ENCODE data around the gene ZBTB40.

ZBTB40 gene

GRCh38 chr1:22526098-22526497, 74.4 kb downstream of the ZBTB40 start:
- peaks cover 16% of the 10 kb centered on the region for H3K36me3 Mint-ChIP-seq

GRCh38 chr1:22526677-22527076, 75.0 kb downstream of the ZBTB40 start:
- H3K4me3 Mint-ChIP-seq = no peak overlapping the region
- peaks cover 14% of the 10 kb centered on the region for H3K36me3 Mint-ChIP-seq
- no peak overlapping the region for H3K27ac Mint-ChIP-seq
- no peaks in the 10 kb centered on the region for H3K4me1 Mint-ChIP-seq
- H3K9me3 Mint-ChIP-seq = no peaks in the 10 kb centered on the region
- H3K27me3 Mint-ChIP-seq = no peaks in the 10 kb centered on the region

More at GRCh38 chr1:22526098-22526497, 74.4 kb downstream of the ZBTB40 start:
- H3K4me3 Mint-ChIP-seq = no peak overlapping the region
- no peak overlapping the region for H3K27ac Mint-ChIP-seq
- no peaks in the 10 kb centered on the region for H3K9me3 Mint-ChIP-seq
- no peaks in the 10 kb centered on the region for H3K4me1 Mint-ChIP-seq
- H3K27me3 Mint-ChIP-seq = no peaks in the 10 kb centered on the region

DNA sequence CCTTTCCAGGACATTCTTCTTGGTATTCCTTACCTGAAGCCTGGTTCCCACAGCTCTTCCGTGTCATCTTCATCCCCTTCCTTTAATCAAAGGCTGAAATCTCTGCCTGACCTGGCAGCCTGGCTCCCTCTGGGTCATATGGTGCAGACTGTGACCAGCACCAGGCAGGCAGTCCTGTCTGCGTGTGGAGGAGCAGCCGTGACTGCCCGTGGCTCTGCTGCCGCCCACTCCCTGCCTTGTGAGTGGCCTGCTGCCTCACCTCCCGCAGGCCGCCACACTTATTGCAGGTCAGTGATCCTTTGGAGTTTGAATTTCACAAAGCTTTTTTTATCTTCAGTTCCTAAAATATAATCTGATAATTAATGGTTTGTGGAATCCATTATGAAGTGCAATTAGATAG, 75.5 kb downstream of the ZBTB40 start:
- H3K27ac Mint-ChIP-seq = no peak overlapping the region
- no peaks in the 10 kb centered on the region for H3K4me1 Mint-ChIP-seq
- H3K9me3 Mint-ChIP-seq = no peaks in the 10 kb centered on the region
- H3K36me3 Mint-ChIP-seq = peaks cover 13% of the 10 kb centered on the region
- H3K27me3 Mint-ChIP-seq = no peaks in the 10 kb centered on the region
- no peak overlapping the region for H3K4me3 Mint-ChIP-seq

DNA sequence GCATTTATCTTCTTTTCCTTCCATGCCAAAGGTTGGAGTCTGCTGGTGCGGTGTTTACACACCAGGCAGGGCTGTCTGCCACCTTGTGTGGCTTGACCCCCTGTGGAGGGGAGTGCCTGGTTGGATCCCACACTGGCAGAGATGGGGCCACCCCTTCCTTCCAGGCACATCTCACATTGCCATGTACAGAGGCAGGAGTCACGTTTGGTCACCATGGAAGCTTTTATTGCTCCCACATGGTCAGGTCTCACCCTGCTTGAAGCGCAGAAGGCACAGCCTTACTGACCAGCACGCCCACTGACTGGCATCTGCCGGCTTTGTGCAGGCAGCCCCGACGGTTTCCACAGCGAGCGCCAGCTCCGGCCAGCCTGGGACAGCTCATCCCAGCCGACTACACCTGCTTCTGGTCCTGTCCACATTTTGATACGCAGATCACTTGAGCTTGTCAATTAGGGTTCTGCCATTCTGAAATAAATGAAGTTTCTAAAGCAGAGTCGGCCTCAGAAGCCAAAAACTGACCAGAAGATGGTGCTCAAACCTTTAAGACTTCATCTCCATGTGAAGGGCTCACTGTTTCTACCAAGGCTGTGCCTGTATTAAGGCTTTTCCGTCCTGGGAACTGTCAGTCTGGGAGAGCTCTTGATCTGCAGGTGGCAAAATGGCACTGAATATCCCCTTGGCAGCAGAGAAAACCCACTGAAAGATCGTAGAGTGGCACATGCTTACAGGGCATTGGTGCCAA, 76.1 kb downstream of the ZBTB40 start:
- no peaks in the 10 kb centered on the region for H3K9me3 Mint-ChIP-seq
- H3K27ac Mint-ChIP-seq = no peak overlapping the region
- no peak overlapping the region for H3K4me3 Mint-ChIP-seq
- H3K4me1 Mint-ChIP-seq = no peaks in the 10 kb centered on the region
- peaks cover 11% of the 10 kb centered on the region for H3K36me3 Mint-ChIP-seq
- H3K27me3 Mint-ChIP-seq = no peaks in the 10 kb centered on the region

DNA sequence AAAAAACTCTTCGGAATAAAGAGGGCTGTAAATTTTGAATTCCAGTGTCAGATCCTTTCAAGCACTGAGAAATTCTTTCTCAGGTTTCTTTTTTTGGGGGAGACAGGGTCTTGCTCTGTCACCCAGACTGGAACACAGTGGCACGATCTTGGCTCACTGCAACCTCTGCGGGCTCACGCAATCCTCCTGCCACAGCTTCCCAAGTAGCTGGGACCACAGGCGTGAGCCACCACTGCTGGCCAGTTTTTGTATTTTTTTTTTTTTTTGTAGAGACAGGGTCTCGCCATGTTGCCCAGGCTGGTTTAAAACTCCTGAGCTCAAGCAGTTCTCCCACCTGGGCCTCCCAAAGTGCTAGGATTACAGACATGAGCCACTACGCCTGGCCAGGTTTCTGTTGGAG, 76.8 kb downstream of the ZBTB40 start:
- H3K27ac Mint-ChIP-seq = no peak overlapping the region
- no peaks in the 10 kb centered on the region for H3K27me3 Mint-ChIP-seq
- H3K36me3 Mint-ChIP-seq = peaks cover 14% of the 10 kb centered on the region

DNA sequence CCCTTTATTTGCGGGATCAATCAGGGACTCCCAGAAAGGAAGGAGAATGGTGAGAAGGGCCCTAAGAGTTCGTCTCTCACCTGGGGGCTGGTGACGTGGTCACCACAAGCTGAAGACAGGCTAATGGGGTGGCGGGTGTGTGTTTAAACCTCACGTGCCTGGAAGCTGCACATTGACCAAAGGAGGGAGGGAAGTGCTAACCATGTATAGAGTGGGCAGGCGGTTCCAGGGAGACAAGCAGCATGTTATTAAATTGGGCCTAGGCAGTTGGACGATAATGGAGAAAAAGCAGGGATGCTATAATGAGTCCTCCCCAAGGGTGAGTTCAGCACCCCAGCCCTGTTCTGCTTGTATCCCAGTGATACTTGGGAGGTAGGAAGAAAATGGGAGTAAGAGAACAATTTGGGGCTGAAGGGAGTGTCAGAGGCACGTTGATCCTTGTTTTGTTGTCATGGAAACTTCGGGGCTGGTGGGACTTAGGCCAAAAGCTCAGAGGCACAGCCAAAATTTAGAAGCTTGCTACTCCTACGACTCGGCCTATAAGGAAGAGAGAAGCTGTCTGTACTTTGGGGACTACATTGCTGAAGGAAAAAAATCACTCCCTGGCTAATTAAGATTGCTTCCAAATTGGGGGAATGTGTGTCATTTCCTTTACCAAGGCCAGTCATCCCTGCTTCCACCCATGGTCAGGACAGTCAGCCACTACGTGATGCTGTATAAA, 78.4 kb downstream of the ZBTB40 start:
- no peaks in the 10 kb centered on the region for H3K27me3 Mint-ChIP-seq
- peaks cover 8% of the 10 kb centered on the region for H3K36me3 Mint-ChIP-seq
- no peak overlapping the region for H3K27ac Mint-ChIP-seq
- no peaks in the 10 kb centered on the region for H3K9me3 Mint-ChIP-seq
- no peak overlapping the region for H3K4me3 Mint-ChIP-seq
- H3K4me1 Mint-ChIP-seq = no peaks in the 10 kb centered on the region

More for the DNA sequence above, 76.8 kb downstream of the ZBTB40 start:
- H3K4me1 Mint-ChIP-seq = no peaks in the 10 kb centered on the region
- no peak overlapping the region for H3K4me3 Mint-ChIP-seq
- H3K9me3 Mint-ChIP-seq = no peaks in the 10 kb centered on the region

DNA sequence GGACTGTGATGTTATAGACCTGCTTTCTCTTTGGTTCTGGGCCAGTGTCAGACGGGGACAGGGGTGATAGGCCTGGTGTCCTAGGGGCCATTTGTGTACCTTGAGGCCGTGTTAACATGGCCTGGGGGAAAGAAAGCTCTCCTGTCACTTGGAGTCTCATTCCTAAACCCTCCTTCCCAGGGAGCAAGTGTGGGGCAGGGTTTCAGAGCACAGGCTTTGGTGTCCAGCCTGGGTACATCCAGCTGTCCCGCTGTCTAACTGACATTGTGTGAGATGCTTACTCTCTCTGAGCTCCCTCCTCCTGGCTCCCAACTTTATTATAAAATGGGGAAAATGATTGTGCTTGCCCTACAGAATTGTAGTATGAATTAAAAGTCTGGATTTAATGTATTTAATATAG, 79.1 kb downstream of the ZBTB40 start:
- no peaks in the 10 kb centered on the region for H3K4me1 Mint-ChIP-seq
- no peaks in the 10 kb centered on the region for H3K27me3 Mint-ChIP-seq
- no peak overlapping the region for H3K27ac Mint-ChIP-seq
- H3K9me3 Mint-ChIP-seq = no peaks in the 10 kb centered on the region
- H3K36me3 Mint-ChIP-seq = peaks cover 8% of the 10 kb centered on the region
- H3K4me3 Mint-ChIP-seq = no peak overlapping the region

GRCh38 chr1:22531251-22531650, 79.6 kb downstream of the ZBTB40 start:
- H3K36me3 Mint-ChIP-seq = peaks cover 11% of the 10 kb centered on the region
- no peak overlapping the region for H3K4me3 Mint-ChIP-seq
- no peaks in the 10 kb centered on the region for H3K9me3 Mint-ChIP-seq
- no peaks in the 10 kb centered on the region for H3K27me3 Mint-ChIP-seq
- no peaks in the 10 kb centered on the region for H3K4me1 Mint-ChIP-seq
- H3K27ac Mint-ChIP-seq = no peak overlapping the region

DNA sequence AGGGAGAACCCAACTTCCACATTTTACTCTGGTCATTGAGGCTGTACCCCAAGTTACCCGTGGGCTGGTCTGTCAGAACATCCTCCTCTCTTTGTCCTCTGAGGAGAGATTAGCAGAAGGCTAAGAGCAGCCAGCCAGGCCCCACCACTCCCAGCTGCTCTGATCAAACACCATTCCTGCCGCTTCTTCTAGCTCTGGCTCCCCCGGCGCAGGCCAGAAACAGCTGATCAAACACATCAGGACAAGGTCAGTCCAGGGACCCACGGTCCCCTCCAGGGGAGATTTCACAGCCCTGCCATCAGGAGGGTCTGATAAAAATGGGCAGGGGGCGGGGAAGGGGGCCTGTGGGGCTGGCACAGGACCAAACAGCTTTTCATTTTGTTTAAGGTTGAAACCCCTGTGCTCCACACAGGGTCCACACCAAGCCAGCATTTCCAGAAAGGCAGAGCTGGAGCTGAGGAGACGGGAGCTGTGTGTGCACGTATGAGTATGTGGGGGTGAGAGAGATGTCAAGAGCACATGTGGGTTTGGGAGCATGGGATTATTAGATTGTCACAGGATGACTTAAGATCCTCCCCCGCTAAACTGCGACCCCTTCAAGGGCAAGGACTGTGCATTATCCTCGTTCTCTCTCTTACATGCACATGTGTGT, 81.7 kb downstream of the ZBTB40 start:
- Mint-ChIP-seq H3K4me1 (peaks cover 6% of the 10 kb centered on the region), H3K4me3 (no peak overlapping the region), H3K27me3 (no peaks in the 10 kb centered on the region), H3K36me3 (peaks cover 10% of the 10 kb centered on the region), H3K27ac (no peak overlapping the region), H3K9me3 (no peaks in the 10 kb centered on the region)

DNA sequence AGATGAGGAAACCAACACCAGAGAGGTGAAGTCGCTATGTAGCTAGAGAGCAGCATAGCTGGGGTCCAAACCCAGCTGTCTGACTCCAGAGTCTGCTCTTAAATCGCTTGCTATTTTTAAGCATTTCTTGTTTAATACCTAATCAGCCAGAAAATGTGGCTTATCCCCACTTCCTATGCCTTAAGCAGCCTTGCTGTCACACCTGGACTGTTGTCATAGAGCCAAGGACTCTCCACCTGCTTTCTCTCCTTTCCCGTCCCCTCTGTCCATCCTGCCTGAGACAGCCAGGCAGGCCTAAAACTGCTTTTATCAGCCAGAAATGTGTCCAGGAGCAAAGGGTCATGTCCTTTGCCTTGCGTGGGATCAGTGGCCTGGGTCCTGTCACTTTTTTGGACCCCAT, 83.3 kb downstream of the ZBTB40 start:
- Mint-ChIP-seq H3K27ac (no peak overlapping the region), H3K4me3 (no peak overlapping the region), H3K36me3 (peaks cover 10% of the 10 kb centered on the region), H3K4me1 (peaks cover 15% of the 10 kb centered on the region), H3K9me3 (no peaks in the 10 kb centered on the region), H3K27me3 (no peaks in the 10 kb centered on the region)

DNA sequence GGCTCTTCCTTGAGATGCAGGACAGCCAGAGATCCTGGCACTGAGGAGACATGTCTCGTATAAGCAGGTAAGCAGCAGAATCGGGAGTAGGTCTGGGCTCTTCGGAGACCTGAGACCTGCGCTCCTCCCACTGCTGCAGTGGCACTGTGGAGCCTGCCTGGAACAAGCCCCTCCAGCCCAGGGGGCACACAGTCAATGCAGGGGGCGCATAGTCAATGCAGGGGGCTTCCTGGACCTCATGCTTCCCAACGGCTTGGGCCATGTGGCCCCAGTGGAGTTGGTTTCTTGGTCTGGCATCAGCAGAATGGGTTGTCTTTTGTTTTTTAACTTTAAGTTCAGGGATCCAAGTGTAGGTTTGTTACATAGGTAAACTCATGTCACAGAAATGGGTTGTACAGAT, 83.7 kb downstream of the ZBTB40 start:
- H3K27me3 Mint-ChIP-seq = no peaks in the 10 kb centered on the region
- H3K27ac Mint-ChIP-seq = no peak overlapping the region
- peaks cover 15% of the 10 kb centered on the region for H3K4me1 Mint-ChIP-seq
- H3K36me3 Mint-ChIP-seq = peaks cover 10% of the 10 kb centered on the region
- H3K9me3 Mint-ChIP-seq = no peaks in the 10 kb centered on the region
- H3K4me3 Mint-ChIP-seq = no peak overlapping the region

- H3K36me3 Mint-ChIP-seq = peaks cover 10% of the 10 kb centered on the region
- no peak overlapping the region for H3K27ac Mint-ChIP-seq
- H3K27me3 Mint-ChIP-seq = no peaks in the 10 kb centered on the region
- no peak overlapping the region for H3K4me3 Mint-ChIP-seq
- H3K4me1 Mint-ChIP-seq = peaks cover 15% of the 10 kb centered on the region
- no peaks in the 10 kb centered on the region for H3K9me3 Mint-ChIP-seq
Measured at GRCh38 chr1:22536506-22536905, 84.9 kb downstream of the ZBTB40 start.

GRCh38 chr1:22537441-22538139, 85.9 kb downstream of the ZBTB40 start:
- H3K27ac Mint-ChIP-seq = no peak overlapping the region

GRCh38 chr1:22539510-22540118, 88.0 kb downstream of the ZBTB40 start:
- no peak overlapping the region for H3K4me3 Mint-ChIP-seq
- peaks cover 5% of the 10 kb centered on the region for H3K36me3 Mint-ChIP-seq
- no peaks in the 10 kb centered on the region for H3K27me3 Mint-ChIP-seq
- peaks cover 15% of the 10 kb centered on the region for H3K4me1 Mint-ChIP-seq
- H3K27ac Mint-ChIP-seq = no peak overlapping the region
- H3K9me3 Mint-ChIP-seq = no peaks in the 10 kb centered on the region

More at GRCh38 chr1:22537441-22538139, 85.9 kb downstream of the ZBTB40 start:
- Mint-ChIP-seq H3K4me1 (peaks cover 15% of the 10 kb centered on the region), H3K4me3 (no peak overlapping the region), H3K9me3 (no peaks in the 10 kb centered on the region), H3K36me3 (peaks cover 10% of the 10 kb centered on the region), H3K27me3 (no peaks in the 10 kb centered on the region)

- no peak overlapping the region for H3K4me3 Mint-ChIP-seq
- no peaks in the 10 kb centered on the region for H3K27me3 Mint-ChIP-seq
- peaks cover 15% of the 10 kb centered on the region for H3K4me1 Mint-ChIP-seq
- no peaks in the 10 kb centered on the region for H3K9me3 Mint-ChIP-seq
- H3K27ac Mint-ChIP-seq = no peak overlapping the region
- peaks cover 5% of the 10 kb centered on the region for H3K36me3 Mint-ChIP-seq
Measured at GRCh38 chr1:22540337-22540736, 88.7 kb downstream of the ZBTB40 start.

Data from activated naive CD4-positive, alpha-beta T cell treated with anti-CD3 and anti-CD28 coated beads, Interleukin-2, amount 50 U/mL, for 24 hours (primary cell).